Endothelial cell of umbilical vein (primary cell): ENCODE data around the gene ABCA1. TPM values are rescaled to one million over a fixed set of nuclear protein-coding genes. Genes with fewer than 3 reads are reported as not detected.

Experiments used
- BruUV-seq: library from RNA; stranded (reverse); fragments of 400-500 nt; replicated peaks from 2 replicates; lab custom pipeline; 2021; lab: Mats Ljungman, UMichigan
- CTCF ChIA-PET: fragments of 300-600, 350-600 bp; sonication (Branson Sonifier 250); formaldehyde crosslinking; loops from one replicate; lab custom pipeline; 2021; ENCODE audit warnings: antibody characterized with exemption, inconsistent platforms; lab: Charles Lee
- POLR2A ChIA-PET: fragments of 300-600, 350-600 bp; sonication (Branson Sonifier 250); formaldehyde crosslinking; loops from one replicate; lab custom pipeline; 2021; ENCODE audit warnings: antibody characterized with exemption, inconsistent platforms; lab: Charles Lee
- DNase-seq: peaks from one replicate; pipeline ENCODE4 v3.0.0-alpha.2; 2011; ENCODE audit warnings: low read depth, low spot score
- FAIRE-seq: peaks from 2 replicates; lab custom pipeline; 2011; peaks lifted over from hg19 to GRCh38; lab: Jason Lieb, UNC
- H2AFZ ChIP-seq: 2 replicates; pipeline ENCODE4 v1.6.0; 2012; ENCODE audit warnings: low read depth, low read length, control low read depth, inconsistent platforms
- H3K27ac ChIP-seq: 2 replicates; pipeline ENCODE4 v1.5.1; 2011; ENCODE audit warnings: low read depth, mild to moderate bottlenecking, control low read depth, low read length, moderate library complexity; ENCODE audit not compliant: insufficient read depth
- H3K27me3 ChIP-seq, 2 experiments: 2 replicates each; pipeline versions ENCODE4 v1.6.0 to v1.6.1; 2011; ENCODE audit warnings: low read length in 2 of 2, mixed read lengths in 1 of 2; ENCODE audit not compliant: control insufficient read depth in 2 of 2, insufficient read depth in 2 of 2
- H3K36me3 ChIP-seq, 2 experiments: 2 replicates in 1 of 2; 3 replicates in 1 of 2; pipeline ENCODE4 v1.5.1; 2011; ENCODE audit warnings: low read length in 2 of 2, mild to moderate bottlenecking in 1 of 2, moderate library complexity in 1 of 2; ENCODE audit not compliant: control insufficient read depth in 2 of 2, insufficient read depth in 2 of 2; ENCODE audit errors: extremely low read depth in 1 of 2
- H3K4me1 ChIP-seq: 3 replicates; pipeline ENCODE4 v1.5.1; 2011; ENCODE audit warnings: mild to moderate bottlenecking, low read length; ENCODE audit not compliant: control insufficient read depth, insufficient read depth; ENCODE audit errors: extremely low read depth
- H3K4me2 ChIP-seq: 2 replicates; pipeline ENCODE4 v1.6.1; 2011; ENCODE audit warnings: low read length, control low read depth, mixed read lengths; ENCODE audit not compliant: insufficient read depth
- H3K4me3 ChIP-seq, 3 experiments: fragments of 200-600 bp in 1 of 3; sonication (generic), shearing (Covaris generic) in 1 of 3; replicated peaks in 1 of 3; 2 replicates each; pipeline ENCODE4 v1.5.1; 2011 to 2016; ENCODE audit warnings: control low read depth in 3 of 3, low read length in 3 of 3, mild to moderate bottlenecking in 2 of 3, inconsistent platforms in 1 of 3, low read depth in 1 of 3, moderate library complexity in 1 of 3; ENCODE audit not compliant: insufficient read depth in 1 of 3
- H3K79me2 ChIP-seq: 2 replicates; pipeline ENCODE4 v1.6.0; 2012; ENCODE audit warnings: low read length, inconsistent platforms; ENCODE audit not compliant: control insufficient read depth, insufficient read depth
- H3K9ac ChIP-seq: replicated peaks from 2 replicates; pipeline ENCODE3; 2011; ENCODE audit warnings: low read length, control low read depth; ENCODE audit not compliant: insufficient read depth; ENCODE audit errors: extremely low read depth
- H3K9me1 ChIP-seq: replicated peaks from 3 replicates; pipeline ENCODE4 v1.6.0; 2011; ENCODE audit warnings: mild to moderate bottlenecking, low read length; ENCODE audit not compliant: control insufficient read depth, insufficient read depth; ENCODE audit errors: extremely low read depth
- H3K9me3 ChIP-seq: replicated peaks from 2 replicates; pipeline ENCODE4 v1.5.1; 2012; ENCODE audit warnings: low read length, inconsistent platforms; ENCODE audit not compliant: control insufficient read depth, insufficient read depth
- H4K20me1 ChIP-seq: replicated peaks from 2 replicates; pipeline ENCODE3; 2011; ENCODE audit warnings: mild to moderate bottlenecking, low read length; ENCODE audit not compliant: control insufficient read depth, insufficient read depth; ENCODE audit errors: extremely low read depth
- CTCF ChIP-seq, 2 donors: IDR thresholded peaks; 1 replicate in 1 of 2; 2 replicates in 1 of 2; pipeline ENCODE4 v1.5.1; 2011; ENCODE audit warnings: low read length in 2 of 2, mild to moderate bottlenecking in 2 of 2, moderate library complexity in 2 of 2, control low read depth in 1 of 2, inconsistent platforms in 1 of 2, low read depth in 1 of 2; ENCODE audit not compliant: insufficient read depth in 1 of 2; ENCODE audit errors: extremely low read depth in 1 of 2
- EZH2 ChIP-seq: IDR thresholded peaks from 2 replicates; pipeline ENCODE4 v1.6.1; 2012; ENCODE audit warnings: borderline replicate concordance, low read depth, mild to moderate bottlenecking, moderate library complexity, low read length, inconsistent platforms; ENCODE audit not compliant: severe bottlenecking
- FOS ChIP-seq: IDR thresholded peaks from 2 replicates; pipeline ENCODE4 v1.6.1; 2011; ENCODE audit warnings: mild to moderate bottlenecking, low read length, moderate library complexity, borderline replicate concordance; ENCODE audit not compliant: insufficient read depth
- GATA2 ChIP-seq: IDR thresholded peaks from 2 replicates; pipeline ENCODE4 v1.7.0; 2011; ENCODE audit warnings: low read depth, mild to moderate bottlenecking, moderate library complexity, mixed read lengths, low read length; ENCODE audit not compliant: insufficient read length, insufficient read depth
- JUN ChIP-seq: IDR thresholded peaks from 2 replicates; pipeline ENCODE4 v1.6.1; 2011; ENCODE audit warnings: borderline replicate concordance, low read depth; ENCODE audit not compliant: insufficient read length, insufficient read depth
- MAX ChIP-seq: IDR thresholded peaks from 2 replicates; pipeline ENCODE4 v1.6.1; 2011; ENCODE audit not compliant: insufficient read depth, insufficient read length
- MYC ChIP-seq: IDR thresholded peaks from one replicate; pipeline ENCODE4 v1.6.1; 2011; ENCODE audit warnings: mild to moderate bottlenecking, low read depth, low read length
- POLR2A ChIP-seq: IDR thresholded peaks from 2 replicates; pipeline ENCODE4 v1.6.1; 2012; ENCODE audit warnings: low read depth, mild to moderate bottlenecking, control low read depth, low read length
- POLR2AphosphoS5 ChIP-seq: IDR thresholded peaks from 2 replicates; pipeline ENCODE4 v1.6.1; 2012; ENCODE audit warnings: low read depth, mild to moderate bottlenecking, control low read depth, low read length, moderate library complexity; ENCODE audit not compliant: insufficient read depth
- dilution Hi-C: fragments of 300-500 bp; cut with MboI; formaldehyde crosslinking; loops from one replicate; pipeline ENCODE4 v1.15.0; 2019; ENCODE audit warnings: low sequenced_read_pairs; ENCODE audit not compliant: extremely low pct_ligation_motif_present
- intact Hi-C: fragments of 100-400 bp; cut with micrococcal nuclease; formaldehyde crosslinking; loops from one replicate; pipeline ENCODE4 v1.10.0; 2022
- polyA plus RNA-seq, 4 experiments: library from polyadenylated mRNA; depleted of rRNA in 3 of 4; stranded (reverse) in 3 of 4; unstranded in 1 of 4; fragments of >200 nt; gene quantifications; 2 replicates each; pipeline versions ENCODE4 v1.2.1 to v1.2.3, GENCODE V29; 2011 to 2012; ENCODE audit warnings: missing spikeins in 1 of 4
- total RNA-seq: library from RNA; stranded (reverse); gene quantifications from 2 replicates; pipeline ENCODE4 v1.2.3, GENCODE V29; 2021

Gene ABCA1
- total and polyA plus RNA-seq, 2 donors (not counting 3 experiments of a cell fraction or from before 2014, with no cell fraction given): 2.4 to 9.8 TPM

GRCh38 chr9:104970271-104970987 lies 42.5 kb upstream of the ABCA1 start:
- POLR2A ChIA-PET: no interaction called here
- Histone ChIP-seq H3K9me3 (no peaks in the 10 kb centered on the region), H3K4me2 (no peak overlapping the region), H3K79me2 (no peaks in the 10 kb centered on the region), H3K4me1 (peaks cover 6% of the 10 kb centered on the region), H3K36me3 (no peaks in the 10 kb centered on the region), H3K27me3 (peaks cover 3 to 5% of the 10 kb centered on the region in 2 experiments), H4K20me1 (no peaks in the 10 kb centered on the region), H3K9me1 (no peaks in the 10 kb centered on the region), H3K9ac (no peak overlapping the region), H2AFZ (no peak overlapping the region), H3K4me3 (no peak overlapping the region), H3K27ac (no peak overlapping the region)
- no peak for DNase-seq
- no peak for TF ChIP-seq GATA2
- no peak for TF ChIP-seq MAX
- TF ChIP-seq MYC: no peak
- TF ChIP-seq POLR2A: no peak
- TF ChIP-seq POLR2AphosphoS5: no peak
- no peak for TF ChIP-seq CTCF (IDR thresholded peaks at IDR 0.05; ENCODE audit: extremely low read depth in 1 of 2, insufficient read depth in 1 of 2, low read depth in 1 of 2, low read length in 2 of 2)
- no peak for TF ChIP-seq FOS
- TF ChIP-seq JUN: no peak
- TF ChIP-seq EZH2: no peak
- intact Hi-C loops: no loop called here
- dilution Hi-C loops: no loop called here
- BruUV-seq: no TSS peak
- CTCF ChIA-PET: interaction anchor here (1.3 kb wide), 1 partner anchor 429 kb away, joined by 3 read pairs; no protein-coding TSS in a partner anchor
- FAIRE-seq: no peak
